NCI-H524 (cell line): ENCODE results near the gene YY1AP1.
"Not testable (repeated sequence)": the region's sequence is repeated elsewhere in the genome, so short reads cannot be mapped to it uniquely, and the experiment has no call there.

Source experiments
- DNase-seq, 2 experiments: peaks; one replicate each; lab custom pipeline; 2025; lab: John Stamatoyannopoulos, UW

Gene YY1AP1

DNA sequence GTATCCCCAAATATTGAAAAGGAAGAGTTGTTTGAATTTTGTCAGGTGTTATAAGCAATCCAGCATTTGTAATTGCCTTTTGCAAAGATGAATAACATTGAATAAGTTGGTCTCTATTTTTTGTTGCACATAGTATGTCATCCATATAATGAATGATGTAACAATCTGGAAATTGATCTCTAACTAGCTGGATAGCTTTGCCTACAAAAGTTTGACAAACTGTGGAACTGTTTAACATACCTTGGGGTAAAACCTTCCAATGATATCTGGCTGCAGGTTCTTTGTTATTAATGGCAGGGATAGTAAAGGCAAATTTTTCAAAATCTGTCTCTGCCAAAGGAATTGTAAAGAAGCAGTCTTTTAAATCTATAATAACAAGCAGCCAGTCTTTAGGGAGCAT lies 8.0 kb upstream of the YY1AP1 start:
- no peak for DNase-seq

DNA sequence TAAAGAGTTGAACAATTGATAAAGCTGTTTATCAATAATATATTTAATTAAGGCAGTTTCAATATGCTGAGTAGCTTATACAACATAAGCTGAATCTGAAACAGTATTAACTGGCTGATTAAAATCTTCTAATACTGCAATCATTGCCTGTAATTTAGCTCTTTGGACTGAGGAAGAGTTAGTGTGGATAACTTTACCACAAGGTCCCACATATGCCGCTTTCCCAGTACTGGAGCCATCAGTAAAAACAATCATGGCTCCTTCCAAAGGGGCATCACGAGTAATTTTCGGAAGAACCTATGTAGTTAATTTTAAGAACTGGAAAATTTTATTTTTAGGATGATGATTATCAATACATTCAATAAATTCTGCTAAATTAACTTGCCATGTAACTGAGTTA lies 7.0 kb upstream of the YY1AP1 start:
- no peak for DNase-seq

DNA sequence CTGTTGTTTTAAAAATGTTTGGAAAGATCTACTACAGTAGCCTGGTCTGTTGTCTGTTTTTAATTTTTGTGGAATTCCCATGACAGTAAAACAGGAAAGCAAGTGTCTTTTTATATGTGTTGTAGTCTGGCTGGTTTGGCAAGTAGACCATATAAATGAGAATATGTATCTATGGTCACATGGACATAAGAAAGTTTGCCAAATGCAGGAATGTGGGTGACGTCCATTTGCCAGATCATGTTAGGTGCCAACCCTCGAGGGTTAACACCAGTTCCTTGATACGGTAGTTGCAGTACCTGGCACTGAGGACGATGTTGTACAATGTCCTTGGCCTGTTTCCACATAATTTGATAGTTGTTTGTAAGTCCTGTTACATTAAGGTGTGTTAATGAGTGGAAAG lies 6.5 kb upstream of the YY1AP1 start:
- no peak for DNase-seq

DNA sequence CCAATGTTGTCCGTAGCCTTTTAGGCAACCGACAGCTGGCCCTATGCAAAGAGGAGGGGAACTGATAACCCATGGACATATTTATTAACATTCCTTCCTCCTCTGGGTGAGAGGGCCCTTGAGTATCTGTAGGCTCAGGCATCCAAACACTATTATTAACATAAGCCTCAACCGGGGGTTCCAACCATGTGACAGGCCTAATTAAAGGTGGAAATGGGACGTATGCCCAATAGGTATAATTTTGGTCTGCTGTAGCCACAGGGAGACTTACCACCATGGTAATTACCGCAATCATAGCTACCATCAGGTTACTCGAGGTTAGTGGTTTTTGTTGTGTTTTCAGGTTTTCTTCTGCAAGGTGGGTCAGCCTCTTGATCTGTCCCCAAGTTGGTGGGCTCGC lies 5.6 kb upstream of the YY1AP1 start:
- no peak for DNase-seq

DNA sequence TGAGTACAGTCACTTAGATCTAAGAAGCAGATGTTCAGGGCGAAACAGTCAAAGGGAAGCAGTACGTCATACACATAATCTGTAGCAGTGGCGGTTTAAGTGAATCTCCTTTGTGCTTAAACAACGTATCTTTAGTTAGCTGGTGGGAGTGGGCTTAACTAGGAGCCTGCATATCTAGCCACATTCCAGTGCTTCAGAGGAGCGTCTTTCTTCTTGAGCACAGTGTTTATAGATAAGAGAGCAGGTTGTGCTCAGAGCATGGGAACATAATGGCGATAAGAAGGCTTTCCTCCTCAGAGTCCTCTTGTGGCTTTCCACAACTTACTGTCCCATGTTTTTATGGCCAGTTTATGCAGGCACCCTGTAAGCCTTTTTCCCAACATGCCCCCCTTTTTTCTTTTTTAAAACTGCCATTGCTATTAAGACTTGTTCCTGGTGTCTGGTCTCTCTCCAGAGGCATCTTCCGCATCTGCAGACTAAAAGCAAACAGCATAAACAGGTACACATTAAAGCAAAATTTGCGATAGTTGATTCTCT lies 3.5 kb upstream of the YY1AP1 start:
- peak in 1 of 2 experiments; percentile 53 for DNase-seq

DNA sequence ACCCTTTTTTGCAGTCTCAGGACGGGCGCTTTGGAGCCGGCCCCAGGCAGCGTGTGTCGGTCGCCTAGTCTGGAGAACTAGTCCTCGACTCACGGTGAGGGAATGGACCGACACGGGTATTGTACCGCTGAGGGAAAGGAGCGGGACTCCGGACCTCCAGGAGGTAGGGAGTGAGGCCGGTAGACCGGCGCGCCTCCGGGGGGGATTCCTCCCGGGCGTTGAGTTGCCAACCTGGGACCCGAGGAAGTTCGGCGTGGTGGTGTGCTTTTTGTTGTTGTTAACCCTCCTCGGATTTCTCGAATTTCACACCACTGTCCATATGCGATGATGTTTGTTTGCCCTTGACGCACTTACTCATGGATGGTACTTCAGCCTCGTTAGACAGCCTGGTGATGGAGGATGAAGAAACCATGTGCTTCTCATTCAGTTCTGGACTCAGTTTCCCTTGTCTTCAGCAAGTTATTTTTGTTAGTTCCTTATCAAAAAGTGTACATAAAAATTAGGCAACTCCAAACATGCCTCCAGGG lies 570 bp upstream of the YY1AP1 start, which contains the start of gene DAP3:
Gene DAP3 (plus strand): TSS at position 11 of the 527 bp plus-strand sequence. CDS start 20,689 bp downstream, outside the sequence.
- not testable (repeated sequence) for DNase-seq

DNA sequence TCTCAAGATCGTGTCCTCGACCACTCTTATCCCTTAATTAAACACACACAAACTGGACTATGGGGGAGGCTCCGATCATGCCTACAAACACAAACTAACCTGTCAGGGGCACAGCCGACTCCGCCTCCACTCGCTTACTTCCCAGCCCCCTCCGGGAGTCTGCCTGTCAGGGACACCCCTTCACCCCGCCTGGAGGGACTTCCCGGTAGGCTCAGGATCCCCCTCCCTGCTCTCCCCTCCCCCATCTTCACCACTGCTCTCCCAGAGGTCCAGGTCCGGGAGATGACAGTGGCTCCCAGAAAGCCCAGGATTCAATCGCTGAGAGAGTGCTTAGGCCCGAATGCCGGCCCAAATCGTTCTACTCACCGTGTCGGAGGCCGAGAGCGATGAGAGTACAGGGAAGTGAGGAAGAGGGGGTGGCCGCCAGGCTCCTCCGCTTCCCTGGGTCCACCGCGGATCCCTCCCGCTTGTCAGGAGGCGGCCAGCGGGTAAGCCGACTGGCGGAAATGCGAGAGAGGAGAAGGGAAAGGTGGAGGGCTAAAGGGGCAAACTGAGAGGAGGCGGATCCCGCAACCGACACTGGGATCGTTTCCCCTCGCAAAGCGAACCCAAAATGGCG lies 760 bp downstream of the YY1AP1 start:
- not testable (repeated sequence) for DNase-seq

DNA sequence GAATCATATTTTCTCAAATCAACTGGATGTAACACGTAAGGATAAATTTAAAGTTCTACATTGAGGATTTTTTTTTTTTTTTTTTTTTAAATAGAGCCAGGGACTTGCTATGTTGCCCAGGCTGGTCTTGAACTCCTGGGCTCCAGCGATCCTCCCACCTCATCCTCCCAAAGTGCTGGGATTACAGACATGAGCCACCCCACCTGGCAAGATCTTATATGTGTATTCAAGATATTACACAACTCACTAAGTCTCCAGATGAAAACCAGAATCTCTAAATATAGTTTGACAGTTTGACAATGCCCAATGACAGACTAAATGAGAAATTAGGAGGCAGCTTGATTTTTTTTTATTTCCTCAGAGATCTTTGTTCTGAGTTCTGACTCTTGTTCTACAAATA lies 6.8 kb downstream of the YY1AP1 start:
- no peak for DNase-seq

DNA sequence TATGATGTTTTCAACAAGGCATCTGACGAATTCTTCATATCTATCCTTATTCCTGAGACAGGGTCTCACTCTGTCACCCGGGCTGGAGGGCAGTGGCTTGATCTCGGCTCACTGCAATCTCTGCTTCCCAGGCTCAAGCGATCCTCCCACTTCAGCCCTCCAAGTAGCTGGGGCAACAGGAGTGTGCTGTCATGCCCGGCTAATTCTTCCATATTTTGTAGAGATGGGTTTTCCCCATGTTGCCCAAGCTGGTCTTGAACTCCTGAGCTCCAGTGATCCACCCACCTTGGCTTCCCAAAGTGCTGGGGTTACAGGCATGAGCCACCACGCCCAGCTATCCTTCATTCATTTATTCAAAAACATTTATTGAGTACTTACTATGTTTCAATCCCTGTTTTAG lies 8.0 kb downstream of the YY1AP1 start:
- DNase-seq, result no peak

DNA sequence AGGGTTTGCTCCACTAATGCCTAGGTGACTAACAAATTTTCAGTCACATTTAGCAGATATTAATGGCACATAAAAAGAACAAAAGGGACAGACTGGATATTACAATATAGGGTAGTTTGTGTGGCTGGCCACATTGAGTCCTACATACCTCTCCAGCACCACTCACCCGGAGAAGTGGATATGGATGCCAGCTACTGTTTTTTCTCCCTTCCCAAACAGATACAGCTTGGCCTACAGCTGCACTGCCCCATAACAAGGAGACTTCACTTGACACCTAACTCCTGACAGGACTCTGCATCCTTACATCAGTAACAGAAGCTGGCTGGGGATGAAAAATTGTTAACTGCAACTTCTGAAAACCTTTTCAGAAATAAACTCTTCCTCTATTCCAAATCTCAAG lies 9.6 kb downstream of the YY1AP1 start:
- DNase-seq, result not testable (repeated sequence)

DNA sequence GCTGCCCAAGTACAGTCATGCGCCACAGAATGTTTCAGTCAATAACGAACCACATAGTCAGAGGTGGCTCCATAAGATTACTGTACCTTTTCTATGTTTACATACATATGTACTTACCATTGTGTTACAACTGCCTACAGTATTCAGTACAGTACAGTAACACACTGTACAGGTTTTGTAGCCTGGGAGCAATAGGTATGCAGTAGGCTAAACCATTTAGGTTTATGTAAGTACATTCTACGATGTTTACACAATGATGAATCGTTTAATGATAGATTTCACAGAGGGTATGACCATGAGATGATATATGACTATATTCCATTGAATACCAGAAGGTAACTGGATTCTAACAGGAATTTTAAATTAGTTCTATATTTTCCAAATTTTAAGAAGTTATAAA lies 10.5 kb downstream of the YY1AP1 start:
- no peak for DNase-seq

DNA sequence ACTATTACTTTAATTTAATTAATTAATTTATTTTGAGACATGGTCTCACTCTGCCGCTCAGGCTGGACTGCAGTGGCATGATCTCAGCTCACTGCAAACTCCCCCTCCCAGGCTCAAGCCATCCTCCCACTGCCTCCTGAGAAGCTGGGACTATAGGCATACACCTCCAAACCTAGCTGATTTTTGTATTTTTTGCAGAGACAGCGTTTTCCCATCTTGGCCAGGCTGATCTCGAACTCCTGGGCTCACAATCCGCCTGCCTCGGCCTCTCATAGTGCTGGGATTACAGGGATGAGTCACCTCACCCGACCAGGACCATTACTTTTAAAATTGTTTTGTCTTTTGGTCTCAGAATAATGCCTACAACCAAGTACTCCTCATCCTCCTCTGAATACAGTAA lies 15.6 kb downstream of the YY1AP1 start:
- DNase-seq, result no peak

DNA sequence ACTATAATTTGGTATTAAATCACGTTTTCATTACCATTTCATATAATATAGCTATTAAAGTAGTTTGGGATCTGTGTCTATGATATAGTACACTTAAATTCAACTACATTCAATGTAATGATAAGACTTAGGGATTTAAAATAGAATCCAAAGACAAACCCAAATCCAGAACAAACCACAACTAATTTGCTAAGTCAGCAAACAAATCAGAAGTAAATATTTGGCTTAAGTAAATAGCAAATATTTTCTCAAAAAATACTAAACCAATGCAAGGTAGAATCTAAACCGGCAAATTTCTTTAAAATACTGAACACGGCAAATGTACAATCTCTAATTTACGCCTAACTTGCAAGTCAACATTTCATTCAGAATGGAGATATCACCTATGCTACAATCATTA lies 16.8 kb downstream of the YY1AP1 start:
- DNase-seq, result no peak

DNA sequence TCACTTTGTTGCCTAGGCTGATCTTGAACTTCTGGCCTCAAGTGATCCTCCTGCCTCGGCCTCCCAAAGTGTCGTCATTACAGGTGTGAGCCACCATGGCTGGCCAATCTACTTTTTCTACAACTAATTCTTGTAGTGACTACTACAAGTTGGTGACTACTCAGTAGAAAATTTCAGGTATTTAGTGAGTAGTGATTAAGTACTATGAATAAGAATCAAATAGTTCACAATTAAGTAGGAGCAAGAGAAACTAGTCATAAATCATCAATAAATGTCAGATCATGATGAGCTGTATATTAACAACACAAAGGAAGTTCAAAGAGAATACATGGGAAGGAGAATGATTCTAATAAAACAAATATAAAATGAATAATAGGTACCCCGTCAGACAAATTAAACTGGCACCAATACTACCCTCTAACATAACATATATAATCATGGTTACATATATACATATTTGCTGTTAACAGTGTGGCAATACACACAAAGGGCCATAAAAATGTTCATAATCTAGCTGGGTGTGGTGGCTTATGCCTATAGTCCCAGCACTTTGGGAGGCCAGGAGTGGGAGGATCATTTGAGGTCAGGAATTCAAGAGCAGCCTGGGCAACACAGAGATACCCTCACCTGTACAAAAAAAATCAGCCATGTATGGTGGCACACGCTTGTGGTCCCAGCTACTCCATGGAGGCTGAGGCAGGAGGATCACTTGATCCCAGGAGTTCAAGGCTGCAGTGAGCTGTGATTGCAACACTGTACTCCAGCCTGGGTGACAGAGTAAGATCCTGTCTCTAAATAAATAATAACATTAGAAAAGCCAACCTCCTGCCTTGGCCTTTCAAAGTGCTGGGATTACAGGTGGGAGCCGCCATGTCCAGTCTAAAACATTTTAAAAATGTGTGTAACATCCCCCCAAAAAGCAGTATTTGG lies 19.1 kb downstream of the YY1AP1 start:
- no peak for DNase-seq

DNA sequence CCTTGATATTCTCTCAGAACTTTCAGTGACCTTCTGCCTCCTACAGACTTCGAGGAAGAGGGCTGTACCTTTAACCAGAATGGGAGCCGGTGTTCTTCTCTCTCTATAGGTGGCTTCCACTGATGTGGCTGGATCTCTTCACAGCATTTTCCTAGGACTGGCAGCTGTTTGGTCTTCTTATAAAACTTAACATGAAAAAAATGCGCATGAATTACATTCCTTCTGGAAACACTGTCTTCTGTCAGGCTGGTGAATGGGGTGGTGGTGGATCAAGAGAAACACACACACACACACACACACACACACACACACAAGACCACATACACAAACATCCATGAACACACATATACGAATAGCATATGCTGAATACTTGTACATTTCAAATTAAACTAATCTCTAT lies 27.3 kb downstream of the YY1AP1 start:
- DNase-seq, result not testable (repeated sequence)

DNA sequence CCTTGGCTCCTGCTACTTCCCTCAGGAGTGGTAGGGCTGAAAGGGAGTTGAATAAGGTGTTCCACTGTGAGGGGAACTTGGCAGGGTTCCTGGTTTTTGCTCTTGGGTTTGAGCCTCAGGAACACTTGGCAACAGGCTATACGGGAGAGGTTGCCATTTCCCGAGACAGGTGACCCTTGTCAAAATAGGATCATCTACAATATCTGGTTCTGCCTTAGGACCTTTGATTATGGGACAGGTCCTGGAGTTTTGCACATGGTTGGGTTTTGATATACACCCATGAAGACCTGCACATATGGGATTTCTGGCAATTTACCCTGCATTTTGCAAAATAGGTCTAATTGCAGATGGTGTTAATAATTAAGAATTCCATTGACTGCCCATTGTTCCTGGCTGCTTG lies 31.1 kb downstream of the YY1AP1 start:
- DNase-seq, result no peak

DNA sequence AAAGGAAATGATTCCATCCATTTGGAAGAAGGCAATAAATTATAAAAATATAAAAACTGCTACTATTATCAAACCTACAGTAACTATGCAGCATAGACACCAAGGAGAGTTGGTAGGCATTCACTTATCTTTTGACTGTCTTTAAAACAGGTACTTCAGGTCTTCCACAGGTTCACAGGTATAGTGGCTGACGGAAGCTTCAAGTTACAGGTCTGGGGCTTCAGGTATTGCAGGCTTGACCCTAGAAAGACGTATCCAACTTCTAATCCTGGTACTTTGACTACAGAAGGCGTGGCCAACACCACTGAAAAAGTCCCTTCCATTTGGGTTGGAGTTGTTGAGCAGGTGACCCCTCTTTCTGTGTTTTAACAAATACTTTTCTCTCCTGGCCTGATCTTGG lies 35.6 kb downstream of the YY1AP1 start:
- DNase-seq, result no peak

DNA sequence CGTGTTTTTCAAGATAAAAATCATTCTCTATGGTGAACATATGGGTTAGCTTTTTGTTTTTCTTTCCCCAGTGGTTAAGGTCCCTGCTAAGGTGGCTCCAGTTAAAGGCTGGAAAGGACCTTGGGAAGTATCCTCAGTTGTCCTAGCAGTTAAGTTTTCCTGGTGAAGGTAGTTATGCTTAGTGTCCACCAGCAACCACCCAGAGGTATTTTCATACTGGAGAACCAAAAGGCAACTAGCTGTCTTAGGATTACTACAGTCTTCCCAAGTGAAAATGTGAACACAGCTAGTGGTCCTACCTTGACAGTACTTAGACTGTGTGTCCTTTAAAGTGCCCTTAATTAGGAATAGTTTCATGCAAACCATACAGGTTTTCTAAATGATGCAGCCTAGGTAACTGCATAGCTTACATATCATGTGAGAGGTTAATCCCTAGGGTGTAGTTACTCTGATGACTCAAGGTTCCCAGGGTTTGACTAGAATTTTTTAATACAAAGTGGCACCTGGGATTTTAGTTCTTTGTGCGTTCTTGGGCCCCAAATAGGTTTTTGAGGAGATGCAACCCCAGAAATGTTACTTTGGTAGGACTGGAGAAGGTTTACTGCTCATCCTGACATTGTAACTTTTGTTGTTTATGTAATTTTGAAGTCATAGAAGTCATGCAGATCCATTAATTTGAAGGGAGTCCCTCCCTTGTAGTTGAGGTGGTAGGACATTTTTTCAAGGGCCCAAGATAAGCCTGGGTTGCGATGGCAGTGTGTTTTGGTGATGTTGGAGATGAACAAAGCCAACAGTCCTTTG lies 36.5 kb downstream of the YY1AP1 start:
- DNase-seq, result no peak

DNA sequence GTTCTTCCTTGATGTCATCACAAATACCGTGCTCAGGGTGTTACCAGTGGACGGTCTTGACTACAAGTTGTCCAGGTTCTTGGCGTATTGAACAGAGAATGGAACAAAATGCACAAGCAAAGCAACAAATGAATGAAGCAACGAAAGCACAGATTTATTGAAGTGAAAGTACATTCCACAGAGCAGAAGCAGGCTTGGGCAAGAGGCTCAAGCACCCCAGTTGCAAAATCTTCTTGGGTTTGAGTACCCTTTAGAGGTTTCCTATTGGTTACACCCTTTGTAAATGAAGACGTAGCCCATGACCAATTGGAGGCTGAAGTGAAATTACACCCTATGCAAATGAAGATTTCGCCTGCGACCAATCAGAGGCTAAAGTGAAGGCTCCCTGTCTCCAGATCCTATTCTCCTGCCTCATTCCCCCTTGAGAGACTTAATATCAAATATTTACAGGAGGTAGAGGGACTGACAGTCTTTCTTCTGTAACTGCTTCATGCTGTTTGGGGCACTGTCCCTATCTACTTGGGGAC lies 38.3 kb downstream of the YY1AP1 start:
- DNase-seq, result no peak

DNA sequence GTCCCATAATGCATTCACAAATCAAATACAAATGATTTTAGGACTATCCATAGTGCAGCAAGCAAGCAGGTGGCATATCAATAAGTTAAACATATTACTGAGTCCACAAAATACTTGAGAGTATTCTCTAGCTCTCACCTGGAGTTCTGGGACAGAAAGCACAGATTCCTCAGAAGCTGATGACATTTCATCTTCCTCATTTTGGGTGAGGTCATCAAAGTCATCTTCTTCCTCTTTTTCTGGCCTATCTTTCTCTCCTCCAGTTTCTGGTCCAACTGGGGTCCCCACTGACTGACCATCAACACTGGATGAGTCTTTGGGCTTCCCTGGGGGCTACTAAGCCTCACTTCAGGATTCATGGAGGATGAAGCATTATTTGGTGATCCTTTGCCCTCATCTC lies 38.9 kb downstream of the YY1AP1 start:
- DNase-seq, result no peak

DNA sequence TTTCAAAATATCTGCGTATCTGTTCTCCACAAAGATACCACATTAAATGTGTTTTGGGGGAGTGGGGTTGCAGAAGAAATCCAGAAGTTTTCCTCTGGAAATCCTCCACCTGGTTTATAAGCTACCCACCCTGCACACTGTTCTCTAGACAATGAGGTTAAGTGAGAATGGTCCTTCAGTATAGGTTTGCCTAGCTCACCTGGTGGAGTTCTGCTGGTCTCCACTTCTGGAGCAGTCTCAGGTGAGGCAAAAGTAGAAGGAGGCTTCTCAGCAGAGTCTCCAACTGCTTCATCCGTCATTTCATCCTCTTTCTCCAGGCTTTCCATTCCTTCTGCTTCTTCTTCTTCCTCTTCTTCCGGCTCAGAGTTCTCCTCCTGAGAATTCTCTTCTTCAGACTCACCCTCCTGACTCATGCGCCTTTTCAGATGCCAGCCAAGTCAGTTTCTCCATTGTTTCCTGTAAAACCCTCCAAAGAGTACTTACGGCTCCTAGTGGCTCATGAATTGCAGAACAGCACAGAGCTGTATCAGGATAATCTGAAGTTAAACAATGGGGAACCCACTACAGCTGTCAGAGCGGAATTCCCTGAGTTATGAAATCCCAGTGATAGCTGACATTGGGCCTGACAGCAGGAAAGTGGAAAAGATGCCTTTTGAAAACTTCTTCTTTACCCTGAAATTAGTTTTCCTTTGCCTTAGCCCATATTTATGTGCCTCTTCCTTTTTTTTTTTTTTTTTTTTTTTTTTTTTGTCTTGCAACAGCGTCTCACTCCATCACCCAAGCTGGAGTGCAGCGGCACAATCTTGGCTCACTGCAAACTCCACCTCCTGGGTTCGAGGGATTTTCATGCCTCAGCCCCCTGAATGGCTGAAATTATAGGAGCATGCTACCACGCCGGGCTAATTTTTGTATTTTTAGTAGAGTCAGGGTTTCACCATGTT lies 40.1 kb downstream of the YY1AP1 start:
- DNase-seq, result peak in 1 of 2 experiments; percentile 44
